Fibroblast of skin of back (primary cell): ENCODE results near the gene DNAJC19. TPM values are rescaled to one million over a fixed set of nuclear protein-coding genes. Genes with fewer than 3 reads are reported as not detected.
"Not testable (repeated sequence)": the region's sequence is repeated elsewhere in the genome, so short reads cannot be mapped to it uniquely, and the experiment has no call there.

Experiments used
- DNase-seq: peaks from one replicate; pipeline ENCODE4 v3.0.0-alpha.2; 2013
- polyA plus RNA-seq, 2 experiments: library from polyadenylated mRNA; unstranded; fragments of 120-200 nt; gene quantifications; one replicate each; pipeline ENCODE4 v1.2.1, GENCODE V29; 2013; ENCODE audit not compliant: insufficient read length in 2 of 2

DNAJC19 gene
- 29.8 TPM for polyA plus RNA-seq (2013, experiment 1 of 2; ENCODE audit: insufficient read length)
- polyA plus RNA-seq (2013, experiment 2 of 2; ENCODE audit: insufficient read length): 22.6 TPM

- DNase-seq: peak; percentile 97
Observed at GRCh38 chr3:180989291-180990163, at the start of gene DNAJC19. Gene DNAJC19 (minus strand): TSS chr3:180989736. CDS start chr3:180989602, 134 bp downstream.

DNA sequence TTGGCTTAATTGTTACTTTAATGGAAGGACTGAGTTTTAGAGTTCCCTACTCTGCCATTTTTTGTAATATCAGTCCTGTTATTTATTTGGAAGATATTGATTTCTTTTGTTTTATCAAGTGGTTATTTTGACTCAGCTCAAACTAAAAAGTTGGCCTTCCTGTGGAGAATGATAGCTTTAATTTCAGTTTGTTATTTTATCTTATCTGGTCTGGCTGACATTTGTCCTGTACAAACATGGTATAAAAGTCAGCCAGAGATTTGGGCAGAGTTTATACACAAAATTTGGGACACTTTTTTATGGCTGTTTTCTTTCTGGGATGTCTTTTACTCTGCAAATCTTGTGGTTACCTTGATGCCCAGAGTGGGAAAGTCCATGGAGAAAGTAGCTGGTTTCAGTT is 41.4 kb upstream of the DNAJC19 start:
- DNase-seq: no peak

GRCh38 chr3:181025204-181025603 is 35.7 kb upstream of the DNAJC19 start:
- no peak for DNase-seq

GRCh38 chr3:181017690-181018089 is 28.2 kb upstream of the DNAJC19 start:
- no peak for DNase-seq

GRCh38 chr3:181009225-181009624 is 19.7 kb upstream of the DNAJC19 start:
- DNase-seq: no peak

DNA sequence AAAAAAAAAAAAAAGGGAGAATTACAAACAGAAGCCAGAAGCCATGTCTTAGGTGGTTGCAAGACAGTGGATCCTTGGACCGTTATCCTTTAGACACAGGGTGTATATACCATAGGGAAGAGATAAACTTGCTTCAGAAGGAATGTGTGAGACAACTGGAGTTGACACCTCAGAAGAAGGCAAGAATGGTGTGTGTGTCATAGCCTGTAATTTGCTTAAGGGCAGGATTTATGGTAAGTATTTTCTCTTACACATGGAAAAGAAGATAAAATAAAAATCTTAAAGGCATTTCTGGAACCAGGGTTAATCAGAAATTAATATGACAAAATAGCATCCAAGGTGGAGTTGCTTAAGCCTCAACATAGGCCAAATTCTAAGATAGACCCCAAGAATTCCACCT is 19.3 kb upstream of the DNAJC19 start:
- no peak for DNase-seq

GRCh38 chr3:181007262-181007661 is 17.7 kb upstream of the DNAJC19 start:
- DNase-seq: no peak

GRCh38 chr3:181006541-181006940 is 17.0 kb upstream of the DNAJC19 start:
- DNase-seq: no peak

GRCh38 chr3:181003469-181003868 is 13.9 kb upstream of the DNAJC19 start:
- not testable (repeated sequence) for DNase-seq

GRCh38 chr3:181002331-181002730 is 12.8 kb upstream of the DNAJC19 start:
- DNase-seq: not testable (repeated sequence)

DNA sequence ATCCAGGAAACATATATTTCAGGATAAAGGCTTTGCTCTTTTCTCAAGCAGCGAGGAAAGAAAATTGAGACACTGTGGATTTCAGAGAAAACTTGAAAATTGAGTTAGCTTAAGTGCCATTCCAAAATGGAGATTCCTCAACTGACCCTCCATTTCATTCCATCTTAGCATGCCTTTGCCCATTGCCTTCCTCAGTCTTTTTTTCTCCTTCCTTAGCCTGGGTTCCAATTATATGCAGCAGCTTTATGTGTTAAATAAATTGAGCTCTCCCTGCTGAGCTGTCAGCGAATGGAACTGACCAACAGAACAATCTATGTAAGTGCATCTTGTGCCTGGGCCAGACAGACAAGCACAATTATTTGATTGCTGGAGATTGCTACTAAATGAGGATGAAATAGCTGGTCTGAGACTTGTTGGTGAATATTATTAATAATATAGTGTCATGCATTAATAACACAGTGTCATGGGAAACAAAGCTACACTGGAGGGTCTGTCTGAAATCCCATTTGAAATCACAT is 6.9 kb upstream of the DNAJC19 start:
- DNase-seq: no peak

DNA sequence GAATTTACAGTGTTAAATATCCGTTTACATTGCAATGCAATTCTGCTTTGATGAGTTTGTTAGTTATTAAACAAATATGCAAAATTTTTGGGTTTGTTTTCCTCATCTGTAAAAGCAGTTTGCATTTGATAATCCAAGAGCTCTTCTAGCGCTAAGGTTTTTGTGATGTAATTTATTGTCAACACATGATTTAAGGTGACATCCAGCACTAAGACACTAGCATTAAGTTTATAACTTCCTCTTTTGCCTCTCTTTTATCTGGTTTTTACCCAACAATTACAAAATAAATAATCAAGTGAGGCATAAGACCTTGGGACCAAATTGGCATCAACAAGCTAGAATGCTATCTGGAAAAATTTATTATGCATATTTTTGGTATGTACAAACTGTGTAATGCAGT is 969 bp upstream of the DNAJC19 start:
- no peak for DNase-seq

- no peak for DNase-seq
Observed at GRCh38 chr3:180987344-180987743, 2.2 kb downstream of the DNAJC19 start.

DNA sequence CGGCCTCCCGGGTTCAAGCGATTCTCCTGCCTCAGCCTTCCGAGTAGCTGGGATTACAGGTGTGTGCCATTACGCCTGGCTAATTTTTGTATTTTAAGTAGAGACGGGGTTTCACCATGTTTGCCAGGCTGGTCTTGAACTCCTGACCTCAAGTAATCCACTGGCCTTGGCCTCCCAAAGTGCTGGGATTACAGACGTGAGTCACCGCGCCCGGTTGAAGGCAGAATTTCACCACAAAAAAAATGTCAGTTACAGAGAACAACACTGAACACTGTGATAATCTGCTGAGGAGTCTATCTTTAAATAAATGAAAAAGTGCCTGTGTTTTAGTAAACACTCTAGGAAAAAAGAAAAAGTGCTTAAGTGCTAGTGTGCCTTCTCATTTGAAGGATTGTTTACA is 3.2 kb downstream of the DNAJC19 start:
- not testable (repeated sequence) for DNase-seq

DNA sequence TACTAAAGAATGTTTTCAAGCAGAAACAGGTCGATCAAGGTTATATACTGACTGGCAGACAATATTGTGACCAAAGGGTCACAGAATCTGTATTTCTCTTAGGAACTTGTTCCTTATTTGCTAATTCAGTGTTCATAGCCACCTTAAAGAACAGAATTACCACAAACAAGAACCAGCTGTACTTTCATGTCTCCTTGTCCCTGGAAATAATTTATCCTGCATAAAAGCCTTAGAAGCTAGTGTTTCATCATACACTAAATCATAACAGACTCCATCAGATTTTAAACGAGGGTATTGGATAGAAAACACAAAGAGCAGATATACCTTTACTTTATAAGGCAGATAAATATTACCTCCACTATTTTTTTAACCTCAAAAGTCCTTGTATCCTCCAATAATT is 6.4 kb downstream of the DNAJC19 start:
- no peak for DNase-seq

DNA sequence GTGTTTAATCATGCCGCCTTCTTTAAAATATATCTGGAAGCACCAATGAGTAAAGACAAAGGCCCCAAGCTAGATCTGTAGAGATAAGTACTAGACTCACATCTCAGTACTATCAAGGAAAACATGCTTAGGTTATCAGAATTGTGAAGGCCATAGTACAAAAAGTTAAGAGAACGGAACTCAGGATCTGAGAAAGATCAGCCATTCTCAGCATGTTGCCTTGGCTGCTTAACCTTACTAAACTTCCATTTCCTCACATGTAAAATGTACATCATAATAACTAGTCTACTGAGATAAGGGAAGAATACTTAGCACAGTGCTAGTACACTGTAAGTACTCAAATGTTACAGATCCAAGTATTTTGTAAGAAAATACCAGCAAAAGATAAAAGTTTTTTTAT is 7.6 kb downstream of the DNAJC19 start:
- DNase-seq: no peak

- peak; percentile 4 for DNase-seq
Observed at GRCh38 chr3:180980611-180981010, 8.9 kb downstream of the DNAJC19 start.

GRCh38 chr3:180979961-180980360 is 9.6 kb downstream of the DNAJC19 start:
- no peak for DNase-seq

DNA sequence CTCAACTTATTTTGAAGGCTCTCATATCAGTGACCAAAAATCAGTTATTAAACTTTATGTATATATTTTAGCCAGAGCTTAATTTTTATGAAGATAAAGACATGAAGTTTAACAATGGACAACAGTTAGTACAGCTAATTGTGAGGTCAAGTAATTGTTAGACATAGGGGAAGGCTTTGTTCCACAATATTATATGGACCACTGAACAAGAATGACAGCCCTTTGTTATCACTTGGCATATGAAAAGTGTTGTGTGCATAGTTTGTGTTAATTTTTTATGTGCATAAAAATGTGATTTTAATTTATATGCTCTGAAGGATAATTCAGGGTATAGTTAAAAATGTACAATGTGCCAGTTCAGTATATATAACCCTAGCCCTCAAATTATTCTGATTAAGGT is 12.0 kb downstream of the DNAJC19 start:
- DNase-seq: no peak

GRCh38 chr3:180974286-180974685 is 15.2 kb downstream of the DNAJC19 start:
- no peak for DNase-seq

DNA sequence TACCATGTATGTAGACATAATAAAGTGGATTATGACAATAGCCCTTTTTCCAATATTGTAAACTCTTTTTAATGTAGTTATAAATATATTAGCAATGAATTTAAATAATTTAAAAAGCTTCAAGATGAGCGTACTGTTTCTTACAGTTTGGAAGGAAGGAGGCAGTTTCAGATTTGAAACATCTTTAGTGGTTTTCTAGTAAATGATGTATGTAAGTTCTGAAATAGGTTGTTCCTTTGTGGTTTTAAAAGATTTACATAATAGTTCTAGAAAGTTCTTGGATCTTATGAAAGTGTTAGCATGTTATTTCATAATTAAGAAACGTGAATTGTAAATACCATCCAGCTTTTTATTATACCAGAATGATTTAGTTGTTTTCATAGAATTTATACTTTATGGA is 16.0 kb downstream of the DNAJC19 start:
- no peak for DNase-seq

DNA sequence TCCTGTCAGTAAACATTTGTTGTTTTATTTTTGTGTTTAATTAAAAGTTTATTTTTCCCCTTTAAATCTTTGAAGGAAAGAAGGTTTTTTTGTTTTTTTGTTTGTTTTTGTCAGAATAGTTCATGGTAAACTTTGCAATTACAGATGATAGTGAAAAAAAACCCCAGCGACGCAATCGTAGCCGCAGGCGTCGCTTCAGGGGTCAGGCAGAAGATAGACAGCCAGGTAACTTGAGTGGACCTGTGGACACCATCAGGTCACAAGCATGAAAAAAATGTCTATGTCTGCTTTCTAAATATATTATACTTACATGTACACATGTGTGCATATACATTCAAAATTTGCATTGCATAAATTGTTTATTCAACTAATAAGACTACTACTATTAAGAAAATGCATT is 18.6 kb downstream of the DNAJC19 start:
- DNase-seq: no peak

GRCh38 chr3:180962530-180962929 is 27.0 kb downstream of the DNAJC19 start:
- no peak for DNase-seq

GRCh38 chr3:180961552-180961951 is 28.0 kb downstream of the DNAJC19 start:
- DNase-seq: no peak
